K562 (cell line): ENCODE measurements around the gene ADCY6. TPM values are rescaled to one million over a fixed set of nuclear protein-coding genes. Genes with fewer than 3 reads are reported as not detected.

Experiments
- ATAC-seq: fragments of 200-7000 bp; cut with Tn5 transposase; 3 replicates; pipeline ENCODE4 v1.9.1; 2020; ENCODE audit warnings: moderate library complexity
- BruUV-seq: library from RNA; stranded (reverse); fragments of 400-500 nt; replicated peaks from 2 replicates; lab custom pipeline; 2021; lab: Mats Ljungman, UMichigan
- CTCF ChIA-PET: fragments of 300-600 bp; formaldehyde crosslinking; extraction: SDS; loops from one replicate; lab custom pipeline; 2021; ENCODE audit warnings: low intra/inter-chr PET ratio; lab: Yijun Ruan, JAX
- POLR2A ChIA-PET: fragments of 300-600, 350-650 bp; sonication (Branson Sonifier 250); formaldehyde crosslinking; extraction: SDS; loops from one replicate; lab custom pipeline; 2021; ENCODE audit warnings: antibody characterized with exemption, inconsistent platforms; lab: Yijun Ruan, JAX
- DNase-seq, 4 experiments: peaks; one replicate each; pipeline versions ENCODE4 v3.0.0 to v3.0.0-alpha.2; 2011 to 2018; ENCODE audit warnings: low spot score in 3 of 4, mixed read lengths in 3 of 4; ENCODE audit errors: extremely low read depth in 1 of 4
- FAIRE-seq: peaks from 2 replicates; lab custom pipeline; 2011; peaks lifted over from hg19 to GRCh38; lab: Jason Lieb, UNC
- H2AFZ ChIP-seq: 2 replicates; pipeline ENCODE4 v1.6.0; 2011; ENCODE audit warnings: low read depth, low read length, control low read depth, inconsistent platforms
- H3K27ac ChIP-seq: fragments of 200-600 bp; 3 replicates; pipeline ENCODE4 v1.8.0; 2011; ENCODE audit warnings: low read depth, mild to moderate bottlenecking, control low read depth, inconsistent platforms, low read length, moderate library complexity, mixed read lengths; ENCODE audit errors: extremely low read depth
- H3K27me3 ChIP-seq, 2 experiments: fragments of 300-600 bp in 1 of 2; 2 replicates in 1 of 2; 3 replicates in 1 of 2; pipeline versions ENCODE4 v1.6.0 to v1.8.0; 2011; ENCODE audit warnings: inconsistent platforms in 2 of 2, low read length in 2 of 2, mild to moderate bottlenecking in 1 of 2, mixed read lengths in 1 of 2, moderate library complexity in 1 of 2; ENCODE audit not compliant: control insufficient read depth in 2 of 2, insufficient read depth in 2 of 2
- H3K36me3 ChIP-seq: fragments of 300-600 bp; 3 replicates; pipeline ENCODE4 v1.8.0; 2011; ENCODE audit warnings: mild to moderate bottlenecking, low read length, inconsistent platforms; ENCODE audit not compliant: control insufficient read depth, insufficient read depth
- H3K4me1 ChIP-seq, 2 experiments: fragments of 200-600 bp in 1 of 2; replicated peaks in 1 of 2; 2 replicates in 1 of 2; 3 replicates in 1 of 2; pipeline versions ENCODE4 v1.5.1 to v1.8.0; 2011; ENCODE audit warnings: inconsistent platforms in 2 of 2, low read length in 2 of 2, mild to moderate bottlenecking in 1 of 2, mixed read lengths in 1 of 2, moderate library complexity in 1 of 2; ENCODE audit not compliant: control insufficient read depth in 2 of 2, insufficient read depth in 2 of 2
- H3K4me2 ChIP-seq: 2 replicates; pipeline ENCODE4 v1.6.1; 2011; ENCODE audit warnings: low read length, control low read depth, inconsistent platforms, mixed read lengths; ENCODE audit not compliant: insufficient read depth
- H3K4me3 ChIP-seq: fragments of 200-600 bp; sonication (generic), shearing (Covaris generic); 2 replicates; pipeline ENCODE4 v1.5.1; 2016; ENCODE audit warnings: control low read depth, inconsistent platforms
- H3K79me2 ChIP-seq: fragments of 200-600 bp; 3 replicates; pipeline ENCODE4 v1.8.0; 2011; ENCODE audit warnings: low read length, inconsistent platforms; ENCODE audit not compliant: control insufficient read depth, insufficient read depth
- H3K9ac ChIP-seq, 2 experiments: 2 replicates each; pipeline versions ENCODE4 v1.6.0 to v1.6.1; 2011; ENCODE audit warnings: low read depth in 2 of 2, low read length in 2 of 2, control low read depth in 1 of 2, inconsistent platforms in 1 of 2, mild to moderate bottlenecking in 1 of 2, mixed read lengths in 1 of 2; ENCODE audit not compliant: insufficient read depth in 1 of 2
- H3K9me1 ChIP-seq: one replicate; pipeline ENCODE4 v1.6.0; 2011; ENCODE audit warnings: inconsistent platforms, mild to moderate bottlenecking, low read length, moderate library complexity; ENCODE audit not compliant: control insufficient read depth, insufficient read depth
- H3K9me3 ChIP-seq: replicated peaks from 2 replicates; pipeline ENCODE4 v1.5.1; 2011; ENCODE audit warnings: low read depth, low read length, inconsistent platforms; ENCODE audit not compliant: control insufficient read depth, insufficient read depth
- H4K20me1 ChIP-seq: replicated peaks from 2 replicates; pipeline ENCODE4 v1.6.1; 2011; ENCODE audit warnings: low read length, inconsistent platforms, mixed read lengths; ENCODE audit not compliant: control insufficient read depth, insufficient read depth
- CBX3 ChIP-seq, 2 experiments: IDR thresholded peaks; 1 replicate in 1 of 2; 2 replicates in 1 of 2; pipeline ENCODE4 v1.6.1; 2012; ENCODE audit warnings: inconsistent platforms in 2 of 2, low read length in 2 of 2, borderline replicate concordance in 1 of 2, control low read depth in 1 of 2
- ERF ChIP-seq: fragments of 450-650 bp; formaldehyde crosslinking; IDR thresholded peaks from 2 replicates; pipeline ENCODE4 v1.4.0; 2020; ENCODE audit warnings: mild to moderate bottlenecking, mixed read lengths
- GABPA ChIP-seq: fragments of 200-800 bp; sonication (Bioruptor generic); conservative IDR thresholded peaks from 2 replicates; pipeline ENCODE4 v1.6.1; 2016; ENCODE audit warnings: low read depth, missing genetic modification characterization, missing compliant biosample characterization
- NFE2 ChIP-seq: IDR thresholded peaks from 2 replicates; pipeline ENCODE4 v1.6.1; 2014; ENCODE audit warnings: antibody characterized with exemption, low read depth
- REST ChIP-seq, 2 experiments: fragments of 450-650 bp; formaldehyde crosslinking in 1 of 2; IDR thresholded peaks; 2 replicates each; pipeline versions ENCODE4 v1.4.0 to v1.6.1; 2014 to 2020; ENCODE audit warnings: mild to moderate bottlenecking in 2 of 2, borderline replicate concordance in 1 of 2, low read depth in 1 of 2
- WGBS: fragments of 100-300 bp; shearing (Covaris generic); methylation state at CpG from one replicate; pipeline ENCODE4 v1.1.6; 2016; ENCODE audit warnings: low coverage, mixed read lengths; ENCODE audit not compliant: insufficient coverage; ENCODE audit errors: missing lambda C conversion rate; 5-methylcytosine and 5-hydroxymethylcytosine counted together
- in situ Hi-C: fragments of 300-500 bp; cut with MboI; formaldehyde crosslinking; loops from 4 replicates; pipeline ENCODE4 v1.15.0; 2018; ENCODE audit warnings: inconsistent platforms, mixed read lengths
- intact Hi-C: fragments of 100-400 bp; cut with micrococcal nuclease; formaldehyde crosslinking; loops from 2 replicates; pipeline ENCODE4 v1.14.2; 2022
- polyA plus RNA-seq, 8 experiments: library from polyadenylated mRNA; depleted of rRNA in 4 of 8; stranded (reverse) in 5 of 8; unstranded in 3 of 8; fragments of >200 nt; fragmentation: Nextera tagmentation in 2 of 8; fragmentation: Illumina TruSeq in 1 of 8; extraction: Ambion mirVana in 2 of 8; extraction: Trizol in 1 of 8; gene quantifications; 2 replicates each; pipeline versions ENCODE4 v1.2.1 to v1.2.3, GENCODE V29; 2011 to 2014; ENCODE audit warnings: inconsistent platforms in 1 of 8, missing spikeins in 1 of 8
- total RNA-seq, 7 experiments: library from RNA; depleted of rRNA in 6 of 7; stranded (reverse); fragments of >200 nt in 6 of 7; fragmentation: Illumina TruSeq in 2 of 7; extraction: Trizol in 2 of 7; gene quantifications; 2 replicates each; pipeline versions ENCODE4 v1.2.1 to v1.2.3, GENCODE V29; 2011 to 2021; ENCODE audit warnings: low replicate concordance in 1 of 7

Gene ADCY6
- total and polyA plus RNA-seq, 9 of the 15 experiments (the other 6 are each of a cell fraction or from before 2014, with no cell fraction given), result 0.01 to 1.0 (median 0.53) TPM

GRCh38 chr12:48736456-48736855, 52.4 kb downstream of the ADCY6 start:
- FAIRE-seq, result no peak

More at GRCh38 chr12:48736456-48736855, 52.4 kb downstream of the ADCY6 start:
- DNase-seq, result no peak
- Histone ChIP-seq H3K9me1 (no peaks in the 10 kb centered on the region), H3K9me3 (no peaks in the 10 kb centered on the region), H3K4me1 (no peaks in the 10 kb centered on the region), H3K4me2 (no peak overlapping the region), H4K20me1 (no peaks in the 10 kb centered on the region), H3K27ac (no peak overlapping the region), H3K4me3 (no peak overlapping the region), H3K79me2 (no peaks in the 10 kb centered on the region), H3K36me3 (no peaks in the 10 kb centered on the region), H3K9ac (no peak overlapping the region), H3K27me3 (peaks cover 11 to 16% of the 10 kb centered on the region in 2 experiments; a peak in 4 of 5 replicates), H2AFZ (no peak overlapping the region)
- TF ChIP-seq ERF (CRISPR knock-in tag) (no peak), REST (IDR thresholded peaks at IDR 0.05; ENCODE audit: borderline replicate concordance) (0 out of 2 replicates have a peak, but pooled peaks have one; percentile 3), REST (CRISPR knock-in tag; IDR thresholded peaks at IDR 0.05; ENCODE audit: low read depth) (no peak), GABPA (tag) (no peak), CBX3 (IDR thresholded peaks at IDR 0.05; ENCODE audit: borderline replicate concordance in 1 of 2, low read length in 2 of 2) (no peak), NFE2 (no peak)
- in situ Hi-C loops, result no loop called here
- BruUV-seq, result no TSS peak
- POLR2A ChIA-PET, result no interaction called here
- ATAC-seq, result no peak
- 0% methylated on average over 1 of the region's 1 CpG for WGBS
- CTCF ChIA-PET, result interaction anchor here (0.7 kb wide), 1 partner anchor 1342 kb away, joined by 5 read pairs; no protein-coding TSS in a partner anchor
- intact Hi-C loops, result no loop called here
